ENCODE results near the gene STRN3. TPM values are rescaled to one million over a fixed set of nuclear protein-coding genes. Genes with fewer than 3 reads are reported as not detected.
"Not testable (repeated sequence)": the region's sequence is repeated elsewhere in the genome, so short reads cannot be mapped to it uniquely, and the experiment has no call there.

Gene STRN3
- polyA plus RNA-seq, 1 donor = 36.6 TPM

GRCh38 chr14:30921305-30921704, 104.9 kb downstream of the STRN3 start:
- Histone ChIP-seq H3K4me3 (ENCODE audit: low read length) (no peak overlapping the region), H3K4me1 (ENCODE audit: control insufficient read depth, insufficient read depth, low read length) (no peaks in the 10 kb centered on the region), H3K36me3 (ENCODE audit: control insufficient read depth, insufficient read depth, low read length) (peaks cover 20% of the 10 kb centered on the region), H3K27ac (ENCODE audit: low read length) (no peak overlapping the region), H3K27me3 (ENCODE audit: control insufficient read depth, insufficient read depth, low read length) (no peaks in the 10 kb centered on the region), H3K9me3 (ENCODE audit: control insufficient read depth, low read depth, low read length) (no peaks in the 10 kb centered on the region)
- DNase-seq = no peak
- no CpG with 5 or more reads among the region's 1 CpG for WGBS (ENCODE audit: insufficient coverage, low lambda C conversion rate)

GRCh38 chr14:30915596-30915995, 110.6 kb downstream of the STRN3 start:
- no peaks in the 10 kb centered on the region for H3K27me3 ChIP-seq (ENCODE audit: control insufficient read depth, insufficient read depth, low read length)

GRCh38 chr14:30914812-30915211, 111.4 kb downstream of the STRN3 start:
- H3K9me3 ChIP-seq (ENCODE audit: control insufficient read depth, low read depth, low read length) = no peaks in the 10 kb centered on the region
- H3K4me1 ChIP-seq (ENCODE audit: control insufficient read depth, insufficient read depth, low read length) = no peaks in the 10 kb centered on the region
- no peak for DNase-seq
- WGBS (ENCODE audit: insufficient coverage, low lambda C conversion rate) = 88% methylated on average over 1 of the region's 1 CpG
- H3K4me3 ChIP-seq (ENCODE audit: low read length) = no peak overlapping the region
- no peak overlapping the region for H3K27ac ChIP-seq (ENCODE audit: low read length)
- no peaks in the 10 kb centered on the region for H3K27me3 ChIP-seq (ENCODE audit: control insufficient read depth, insufficient read depth, low read length)
- H3K36me3 ChIP-seq (ENCODE audit: control insufficient read depth, insufficient read depth, low read length) = peaks cover 21% of the 10 kb centered on the region

More at GRCh38 chr14:30915596-30915995, 110.6 kb downstream of the STRN3 start:
- DNase-seq = no peak
- Histone ChIP-seq H3K9me3 (ENCODE audit: control insufficient read depth, low read depth, low read length) (no peaks in the 10 kb centered on the region), H3K27ac (ENCODE audit: low read length) (no peak overlapping the region), H3K4me3 (ENCODE audit: low read length) (no peak overlapping the region), H3K4me1 (ENCODE audit: control insufficient read depth, insufficient read depth, low read length) (no peaks in the 10 kb centered on the region), H3K36me3 (ENCODE audit: control insufficient read depth, insufficient read depth, low read length) (peaks cover 17% of the 10 kb centered on the region)
- WGBS (ENCODE audit: insufficient coverage, low lambda C conversion rate) = no CpG with 5 or more reads among the region's 2 CpGs

DNA sequence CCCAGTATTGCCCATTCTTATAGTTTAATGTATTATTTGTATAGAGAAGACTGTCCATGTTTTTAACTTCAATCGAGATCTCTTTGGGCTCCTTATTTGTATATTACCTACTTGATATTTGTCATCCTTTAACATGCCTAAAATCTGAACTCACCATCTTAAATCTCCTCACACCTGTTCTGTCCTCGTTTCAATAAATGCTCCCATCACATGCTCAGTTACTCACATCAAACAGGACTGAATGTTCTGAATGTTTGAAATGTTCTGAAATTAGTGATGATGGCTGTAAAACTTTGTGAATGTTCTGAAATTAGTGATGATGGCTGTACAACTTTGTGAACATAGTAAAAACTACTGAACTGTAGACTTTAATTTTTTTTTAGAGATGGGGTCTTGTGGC, 117.4 kb downstream of the STRN3 start:
- Histone ChIP-seq H3K4me3 (ENCODE audit: low read length) (no peak overlapping the region), H3K27me3 (ENCODE audit: control insufficient read depth, insufficient read depth, low read length) (no peaks in the 10 kb centered on the region), H3K27ac (ENCODE audit: low read length) (no peak overlapping the region), H3K36me3 (ENCODE audit: control insufficient read depth, insufficient read depth, low read length) (peaks cover 43% of the 10 kb centered on the region), H3K9me3 (ENCODE audit: control insufficient read depth, low read depth, low read length) (no peaks in the 10 kb centered on the region), H3K4me1 (ENCODE audit: control insufficient read depth, insufficient read depth, low read length) (no peaks in the 10 kb centered on the region)
- DNase-seq = no peak
- no CpG with 5 or more reads among the region's 2 CpGs for WGBS (ENCODE audit: insufficient coverage, low lambda C conversion rate)

GRCh38 chr14:30907659-30908057, 118.5 kb downstream of the STRN3 start:
- no peaks in the 10 kb centered on the region for H3K27me3 ChIP-seq (ENCODE audit: control insufficient read depth, insufficient read depth, low read length)
- no CpG with 5 or more reads among the region's 1 CpG for WGBS (ENCODE audit: insufficient coverage, low lambda C conversion rate)
- H3K9me3 ChIP-seq (ENCODE audit: control insufficient read depth, low read depth, low read length) = no peaks in the 10 kb centered on the region
- no peak for DNase-seq
- H3K27ac ChIP-seq (ENCODE audit: low read length) = no peak overlapping the region
- H3K4me1 ChIP-seq (ENCODE audit: control insufficient read depth, insufficient read depth, low read length) = no peaks in the 10 kb centered on the region
- H3K36me3 ChIP-seq (ENCODE audit: control insufficient read depth, insufficient read depth, low read length) = peaks cover 48% of the 10 kb centered on the region
- H3K4me3 ChIP-seq (ENCODE audit: low read length) = no peak overlapping the region

DNA sequence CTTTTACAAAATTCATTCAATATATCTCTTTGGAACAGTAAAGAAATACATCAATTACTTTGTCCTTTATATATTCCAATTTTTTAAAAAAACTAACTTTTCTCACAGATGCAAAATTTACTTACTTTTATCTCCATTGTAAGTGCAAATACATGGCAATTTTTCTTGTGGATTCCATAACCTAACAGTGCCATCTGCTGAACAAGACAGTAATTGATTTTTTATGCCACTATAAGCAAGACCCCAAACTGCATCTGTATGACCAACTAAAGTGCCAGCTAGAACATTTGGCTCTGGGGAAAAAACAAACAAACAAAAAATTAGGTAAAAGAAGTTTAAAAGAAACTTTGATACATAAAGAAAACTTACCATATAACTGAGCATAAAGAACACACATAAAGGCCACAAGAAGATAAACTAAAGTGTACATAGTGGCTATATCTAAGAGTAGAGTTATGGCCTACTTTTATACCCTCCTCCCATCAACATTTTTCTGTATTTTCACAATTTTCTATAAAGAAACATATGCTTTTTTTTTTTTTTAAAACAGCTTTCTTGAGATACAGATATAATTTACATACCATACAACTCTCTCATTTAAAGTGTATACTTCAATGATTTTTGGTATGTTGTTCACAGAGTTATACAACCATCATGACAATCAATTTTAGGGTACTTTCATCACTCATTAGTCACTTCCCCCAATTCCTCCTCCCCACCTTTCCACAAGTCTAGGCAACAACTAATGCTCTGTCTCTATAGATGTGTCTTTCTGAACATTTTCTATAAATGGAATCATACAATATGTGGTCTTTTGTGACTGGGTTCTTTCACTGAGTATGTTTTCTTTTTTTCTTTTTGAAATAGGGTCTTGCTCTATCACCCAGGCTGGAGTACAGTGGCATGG, 119.2 kb downstream of the STRN3 start:
- DNase-seq = no peak
- H3K27me3 ChIP-seq (ENCODE audit: control insufficient read depth, insufficient read depth, low read length) = no peaks in the 10 kb centered on the region
- H3K4me3 ChIP-seq (ENCODE audit: low read length) = no peak overlapping the region
- peaks cover 48% of the 10 kb centered on the region for H3K36me3 ChIP-seq (ENCODE audit: control insufficient read depth, insufficient read depth, low read length)
- no peaks in the 10 kb centered on the region for H3K9me3 ChIP-seq (ENCODE audit: control insufficient read depth, low read depth, low read length)
- no peaks in the 10 kb centered on the region for H3K4me1 ChIP-seq (ENCODE audit: control insufficient read depth, insufficient read depth, low read length)
- H3K27ac ChIP-seq (ENCODE audit: low read length) = no peak overlapping the region

DNA sequence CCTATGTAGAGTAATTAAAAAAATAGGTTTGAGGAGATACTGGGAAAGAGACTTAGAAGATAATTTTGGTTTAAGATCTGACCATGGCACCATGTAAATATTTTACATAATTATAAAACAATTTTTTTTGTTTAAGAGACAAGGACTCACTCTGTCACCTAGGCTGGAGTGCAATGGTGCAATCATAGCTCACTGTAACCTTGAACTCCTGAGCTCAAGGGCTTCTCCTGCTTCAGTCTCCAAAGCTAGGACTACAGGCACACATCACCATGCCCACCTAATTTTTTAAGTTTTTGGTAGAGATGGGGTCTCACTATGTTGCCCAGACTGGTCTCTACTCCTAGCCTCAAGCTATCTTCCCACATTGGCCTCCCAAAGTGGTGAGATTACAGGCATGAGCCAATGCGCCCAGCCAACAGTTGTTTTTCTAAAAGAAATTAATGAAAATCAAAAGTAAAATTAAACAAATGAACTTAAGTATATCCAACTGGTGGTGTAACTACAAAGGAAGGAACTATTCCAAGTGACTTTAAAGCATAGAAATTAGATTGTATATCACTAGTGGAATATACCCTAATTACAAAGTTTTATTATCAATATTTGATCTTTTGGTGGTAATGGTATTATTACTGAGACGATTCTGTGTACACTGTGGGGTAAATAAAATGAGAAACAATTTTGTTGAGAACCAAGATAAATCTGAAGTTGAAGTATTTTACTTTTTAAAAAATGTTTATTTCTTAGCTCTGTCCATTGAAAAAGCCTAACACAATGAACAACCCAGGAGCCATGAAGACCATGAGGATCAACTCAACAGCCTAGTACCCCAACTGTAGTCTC, 122.7 kb downstream of the STRN3 start:
- Histone ChIP-seq H3K27ac (ENCODE audit: low read length) (no peak overlapping the region), H3K36me3 (ENCODE audit: control insufficient read depth, insufficient read depth, low read length) (peaks cover 38% of the 10 kb centered on the region), H3K4me1 (ENCODE audit: control insufficient read depth, insufficient read depth, low read length) (no peaks in the 10 kb centered on the region), H3K27me3 (ENCODE audit: control insufficient read depth, insufficient read depth, low read length) (no peaks in the 10 kb centered on the region), H3K4me3 (ENCODE audit: low read length) (no peak overlapping the region), H3K9me3 (ENCODE audit: control insufficient read depth, low read depth, low read length) (no peaks in the 10 kb centered on the region)
- WGBS (ENCODE audit: insufficient coverage, low lambda C conversion rate) = 100% methylated on average over 2 of the region's 2 CpGs
- no peak for DNase-seq

DNA sequence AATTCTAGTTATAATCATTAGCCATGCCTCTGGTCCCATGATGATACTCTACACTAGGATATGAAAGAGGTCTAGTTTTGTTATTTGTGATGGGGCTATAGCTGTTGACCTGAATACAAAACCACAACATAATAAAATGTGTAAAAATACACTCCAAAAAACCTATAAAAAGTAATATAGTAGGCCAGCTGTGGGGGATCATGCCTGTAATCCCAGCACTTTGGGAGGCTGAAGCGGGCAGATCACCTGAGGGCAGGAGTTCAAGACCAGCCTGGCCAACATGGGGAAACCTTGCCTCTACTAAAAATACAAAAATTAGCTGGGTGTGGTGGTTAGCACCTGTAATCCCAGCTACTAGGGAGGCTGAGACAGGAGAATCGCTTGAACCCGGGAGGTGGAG, 129.1 kb downstream of the STRN3 start:
- H3K4me1 ChIP-seq (ENCODE audit: control insufficient read depth, insufficient read depth, low read length); H3K4me3 ChIP-seq (ENCODE audit: low read length); H3K27ac ChIP-seq (ENCODE audit: low read length); DNase-seq; H3K27me3 ChIP-seq (ENCODE audit: control insufficient read depth, insufficient read depth, low read length); H3K9me3 ChIP-seq (ENCODE audit: control insufficient read depth, low read depth, low read length): not testable (repeated sequence)
- no CpG with 5 or more reads among the region's 3 CpGs for WGBS (ENCODE audit: insufficient coverage, low lambda C conversion rate)
- H3K36me3 ChIP-seq (ENCODE audit: control insufficient read depth, insufficient read depth, low read length) = peaks cover 37% of the 10 kb centered on the region

DNA sequence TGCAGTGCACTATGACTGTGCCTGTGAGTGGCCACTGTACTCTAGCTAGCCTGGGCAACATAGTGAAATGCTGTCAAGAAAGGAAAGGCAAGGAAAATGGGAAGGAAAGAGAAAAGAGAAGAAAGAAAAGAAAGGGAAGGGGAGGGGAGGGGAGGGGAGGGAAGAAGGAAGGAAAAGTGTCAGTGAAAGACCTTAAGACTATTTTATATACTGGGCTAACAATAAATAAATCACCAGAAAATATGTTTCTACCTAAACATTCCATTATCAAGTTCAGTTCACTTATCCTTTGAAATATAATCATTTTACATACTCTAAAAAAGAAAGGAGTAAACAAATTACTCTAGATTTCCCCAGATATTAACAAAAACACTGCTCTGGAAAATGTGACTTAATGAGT, 129.7 kb downstream of the STRN3 start:
- H3K36me3 ChIP-seq (ENCODE audit: control insufficient read depth, insufficient read depth, low read length) = peaks cover 37% of the 10 kb centered on the region

GRCh38 chr14:30894923-30895515, 131.2 kb downstream of the STRN3 start:
- DNase-seq = no peak
- no peaks in the 10 kb centered on the region for H3K27me3 ChIP-seq (ENCODE audit: control insufficient read depth, insufficient read depth, low read length)
- H3K36me3 ChIP-seq (ENCODE audit: control insufficient read depth, insufficient read depth, low read length) = peaks cover 32% of the 10 kb centered on the region
- H3K27ac ChIP-seq (ENCODE audit: low read length) = no peak overlapping the region
- no peak overlapping the region for H3K4me3 ChIP-seq (ENCODE audit: low read length)
- no peaks in the 10 kb centered on the region for H3K9me3 ChIP-seq (ENCODE audit: control insufficient read depth, low read depth, low read length)
- H3K4me1 ChIP-seq (ENCODE audit: control insufficient read depth, insufficient read depth, low read length) = no peaks in the 10 kb centered on the region
- 75% methylated on average over 1 of the region's 4 CpGs for WGBS (ENCODE audit: insufficient coverage, low lambda C conversion rate)

More for the DNA sequence above, 129.7 kb downstream of the STRN3 start:
- Histone ChIP-seq H3K27me3 (ENCODE audit: control insufficient read depth, insufficient read depth, low read length) (no peaks in the 10 kb centered on the region), H3K27ac (ENCODE audit: low read length) (no peak overlapping the region), H3K9me3 (ENCODE audit: control insufficient read depth, low read depth, low read length) (no peaks in the 10 kb centered on the region), H3K4me1 (ENCODE audit: control insufficient read depth, insufficient read depth, low read length) (no peaks in the 10 kb centered on the region), H3K4me3 (ENCODE audit: low read length) (no peak overlapping the region)
- no peak for DNase-seq

All from large intestine (tissue), 3 donors.